HepG2 (cell line): ENCODE measurements around the gene NFE2. TPM values are rescaled to one million over a fixed set of nuclear protein-coding genes. Genes with fewer than 3 reads are reported as not detected.

Experiments used
- MAFK ChIP-seq, 2 experiments: IDR thresholded peaks in 1 of 2; conservative IDR thresholded peaks in 1 of 2; 2 replicates each; pipeline ENCODE4 v1.6.1; 2011; ENCODE audit warnings: improper control_type of control experiment in 2 of 2, low read length in 2 of 2
- SNAI1 ChIP-seq: sonication (generic); formaldehyde crosslinking; IDR thresholded peaks from 2 replicates; pipeline ENCODE4 v1.5.0; 2020; ENCODE audit warnings: mild to moderate bottlenecking, missing genetic modification reagents, borderline replicate concordance
- U2AF1 ChIP-seq: fragments of 200-400 bp; formaldehyde crosslinking; optimal IDR thresholded peaks from 2 replicates; pipeline ENCODE3; 2017; ENCODE audit warnings: mild to moderate bottlenecking, low read depth, low read length
- polyA plus RNA-seq, 8 experiments: library from polyadenylated mRNA; depleted of rRNA in 3 of 8; stranded (reverse) in 7 of 8; unstranded in 1 of 8; fragments of >200 nt; fragmentation: Illumina TruSeq in 4 of 8; extraction: Trizol in 4 of 8; gene quantifications; 2 replicates each; pipeline versions ENCODE4 v1.2.1 to v1.2.3, GENCODE V29; 2011 to 2016; ENCODE audit warnings: low read depth in 4 of 8, missing spikeins in 1 of 8, mixed read lengths in 1 of 8; ENCODE audit not compliant: insufficient read depth in 1 of 8
- total RNA-seq, 5 experiments: library from RNA; depleted of rRNA; stranded (reverse); fragments of >200 nt; fragmentation: Illumina TruSeq; extraction: Trizol; gene quantifications; 2 replicates each; pipeline ENCODE4 v1.2.3, GENCODE V29; 2016; ENCODE audit warnings: low read depth in 1 of 5
- TF ChIP-seq, protein P1 (sequence below), 2 experiments: fragments of 450-650 bp in 1 of 2; sonication (generic) in 1 of 2; formaldehyde crosslinking in 1 of 2; IDR thresholded peaks; 2 replicates each; pipeline versions ENCODE4 v1.6.1 to v1.8.0; 2016 to 2022; ENCODE audit warnings: antibody characterized with exemption in 1 of 2, mild to moderate bottlenecking in 1 of 2, missing genetic modification reagents in 1 of 2

The NFE2 gene
- total and polyA plus RNA-seq, 2 of the 13 experiments (the other 11 are each of a cell fraction or from before 2014, with no cell fraction given): 4.5 to 7.8 TPM

DNA sequence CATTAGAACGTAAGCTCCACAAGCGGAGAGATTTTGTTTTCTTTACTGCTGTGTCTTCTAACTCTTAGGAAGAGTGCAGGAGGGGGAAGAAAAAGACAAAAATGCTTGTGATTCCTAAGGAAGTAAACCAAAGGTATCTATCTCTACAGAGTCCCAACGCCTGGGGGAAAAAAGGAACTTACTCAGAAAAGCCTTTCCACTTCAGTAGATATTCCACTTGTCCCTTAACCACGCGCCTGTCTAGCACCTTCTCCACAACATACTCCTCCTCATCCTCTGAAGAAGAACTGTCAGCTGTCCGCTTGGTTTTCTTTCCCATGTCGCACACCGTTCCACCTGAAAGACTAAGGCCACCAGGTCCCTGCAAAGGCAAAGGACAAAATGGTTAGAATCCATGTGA lies 43.5 kb downstream of the NFE2 start (continued):
- TF ChIP-seq, protein P1, sequence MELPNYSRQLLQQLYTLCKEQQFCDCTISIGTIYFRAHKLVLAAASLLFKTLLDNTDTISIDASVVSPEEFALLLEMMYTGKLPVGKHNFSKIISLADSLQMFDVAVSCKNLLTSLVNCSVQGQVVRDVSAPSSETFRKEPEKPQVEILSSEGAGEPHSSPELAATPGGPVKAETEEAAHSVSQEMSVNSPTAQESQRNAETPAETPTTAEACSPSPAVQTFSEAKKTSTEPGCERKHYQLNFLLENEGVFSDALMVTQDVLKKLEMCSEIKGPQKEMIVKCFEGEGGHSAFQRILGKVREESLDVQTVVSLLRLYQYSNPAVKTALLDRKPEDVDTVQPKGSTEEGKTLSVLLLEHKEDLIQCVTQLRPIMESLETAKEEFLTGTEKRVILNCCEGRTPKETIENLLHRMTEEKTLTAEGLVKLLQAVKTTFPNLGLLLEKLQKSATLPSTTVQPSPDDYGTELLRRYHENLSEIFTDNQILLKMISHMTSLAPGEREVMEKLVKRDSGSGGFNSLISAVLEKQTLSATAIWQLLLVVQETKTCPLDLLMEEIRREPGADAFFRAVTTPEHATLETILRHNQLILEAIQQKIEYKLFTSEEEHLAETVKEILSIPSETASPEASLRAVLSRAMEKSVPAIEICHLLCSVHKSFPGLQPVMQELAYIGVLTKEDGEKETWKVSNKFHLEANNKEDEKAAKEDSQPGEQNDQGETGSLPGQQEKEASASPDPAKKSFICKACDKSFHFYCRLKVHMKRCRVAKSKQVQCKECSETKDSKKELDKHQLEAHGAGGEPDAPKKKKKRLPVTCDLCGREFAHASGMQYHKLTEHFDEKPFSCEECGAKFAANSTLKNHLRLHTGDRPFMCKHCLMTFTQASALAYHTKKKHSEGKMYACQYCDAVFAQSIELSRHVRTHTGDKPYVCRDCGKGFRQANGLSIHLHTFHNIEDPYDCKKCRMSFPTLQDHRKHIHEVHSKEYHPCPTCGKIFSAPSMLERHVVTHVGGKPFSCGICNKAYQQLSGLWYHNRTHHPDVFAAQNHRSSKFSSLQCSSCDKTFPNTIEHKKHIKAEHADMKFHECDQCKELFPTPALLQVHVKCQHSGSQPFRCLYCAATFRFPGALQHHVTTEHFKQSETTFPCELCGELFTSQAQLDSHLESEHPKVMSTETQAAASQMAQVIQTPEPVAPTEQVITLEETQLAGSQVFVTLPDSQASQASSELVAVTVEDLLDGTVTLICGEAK (IDR thresholded peaks at IDR 0.05): no peak
- TF ChIP-seq, protein P1 (CRISPR knock-in tag; IDR thresholded peaks at IDR 0.05): no peak
- TF ChIP-seq MAFK (conservative IDR thresholded peaks at IDR 0.05 in 1 of 2, IDR thresholded peaks at IDR 0.05 in 1 of 2; ENCODE audit: low read length in 2 of 2) (no peak), U2AF1 (no peak), SNAI1 (CRISPR knock-in tag) (no peak)
